ENCODE results near the gene PRDM5.

GRCh38 chr4:120750152-120750525 lies 172.4 kb downstream of the PRDM5 start:
- TF ChIP-seq CTCF (optimal IDR thresholded peaks at IDR 0.05 in 1 of 3, IDR thresholded peaks at IDR 0.05 in 1 of 3, conservative IDR thresholded peaks at IDR 0.05 in 1 of 3; ENCODE audit: extremely low read depth in 1 of 3, insufficient read depth in 2 of 3, low read length in 3 of 3) = no peak
- no peak for TF ChIP-seq EZH2 (IDR thresholded peaks at IDR 0.05; ENCODE audit: low read length)

Measured in keratinocyte (primary cell).